H1 (cell line): ENCODE results near the gene LGALS9. TPM values are rescaled to one million over a fixed set of nuclear protein-coding genes. Genes with fewer than 3 reads are reported as not detected.

ENCODE experiments used
- CTCF ChIA-PET: fragments of 300-600 bp; sonication (Branson Sonifier 250); formaldehyde crosslinking; loops from one replicate; lab custom pipeline; 2021; ENCODE audit not compliant: partially characterized antibody; lab: Charles Lee
- POLR2A ChIA-PET: fragments of 300-600 bp; sonication (Branson Sonifier 250); formaldehyde crosslinking; loops from one replicate; lab custom pipeline; 2021; ENCODE audit warnings: inconsistent platforms; ENCODE audit not compliant: partially characterized antibody; lab: Charles Lee
- DNase-seq, 2 experiments: peaks; one replicate each; pipeline versions ENCODE4 v3.0.0 to v3.0.0-alpha.2; 2010 to 2022; ENCODE audit warnings: low spot score in 2 of 2, low read depth in 1 of 2, mixed read lengths in 1 of 2
- FAIRE-seq: peaks from 2 replicates; lab custom pipeline; 2011; peaks lifted over from hg19 to GRCh38; lab: Jason Lieb, UNC
- H2AFZ ChIP-seq: 2 replicates; pipeline ENCODE4 v1.8.1; 2012; ENCODE audit warnings: low read length, inconsistent platforms
- H2AK5ac ChIP-seq: 2 replicates; pipeline ENCODE4 v1.6.1; 2013; ENCODE audit warnings: low read depth, low read length
- H2BK120ac ChIP-seq: replicated peaks from 2 replicates; pipeline ENCODE3; 2013; ENCODE audit warnings: low read depth, low read length, inconsistent platforms
- H2BK12ac ChIP-seq: 2 replicates; pipeline ENCODE4 v1.6.1; 2013; ENCODE audit warnings: low read depth, low read length
- H2BK15ac ChIP-seq: 2 replicates; pipeline ENCODE4 v1.6.1; 2013; ENCODE audit warnings: low read length
- H2BK20ac ChIP-seq: 2 replicates; pipeline ENCODE4 v1.6.1; 2013; ENCODE audit warnings: low read length
- H2BK5ac ChIP-seq: 2 replicates; pipeline ENCODE4 v1.6.1; 2013; ENCODE audit warnings: low read depth, low read length
- H3K14ac ChIP-seq: 2 replicates; pipeline ENCODE4 v1.6.1; 2013; ENCODE audit warnings: inconsistent platforms; ENCODE audit not compliant: insufficient read length
- H3K18ac ChIP-seq: 2 replicates; pipeline ENCODE4 v1.6.1; 2013; ENCODE audit warnings: low read length; ENCODE audit errors: extremely low read depth
- H3K23ac ChIP-seq: 2 replicates; pipeline ENCODE4 v1.6.1; 2013; ENCODE audit warnings: inconsistent platforms; ENCODE audit not compliant: insufficient read length
- H3K23me2 ChIP-seq: 2 replicates; pipeline ENCODE4 v1.6.1; 2013; ENCODE audit warnings: low read depth, low read length
- H3K27ac ChIP-seq: 2 replicates; pipeline ENCODE4 v1.6.1; 2011; ENCODE audit warnings: low read depth, low read length, inconsistent platforms
- H3K27me3 ChIP-seq, 4 experiments: replicated peaks in 1 of 4; 1 replicate in 1 of 4; 2 replicates in 3 of 4; pipeline versions ENCODE4 v1.6.1 to v1.8.1; 2011 to 2013; ENCODE audit warnings: low read length in 3 of 4, mild to moderate bottlenecking in 3 of 4, inconsistent platforms in 2 of 4, mixed read lengths in 2 of 4, moderate library complexity in 1 of 4; ENCODE audit not compliant: control insufficient read depth in 3 of 4, insufficient read depth in 3 of 4; ENCODE audit errors: extremely low read depth in 1 of 4
- H3K36me3 ChIP-seq, 4 experiments: 2 replicates each; pipeline versions ENCODE4 v1.6.1 to v1.8.1; 2011 to 2013; ENCODE audit warnings: mild to moderate bottlenecking in 4 of 4, low read length in 3 of 4, moderate library complexity in 2 of 4, control low read depth in 1 of 4, inconsistent platforms in 1 of 4; ENCODE audit not compliant: insufficient read depth in 4 of 4, control insufficient read depth in 2 of 4
- H3K4ac ChIP-seq: replicated peaks from 2 replicates; pipeline ENCODE3; 2013; ENCODE audit warnings: low read length, low read depth, mixed read lengths, inconsistent platforms; ENCODE audit not compliant: insufficient read length
- H3K4me1 ChIP-seq, 4 experiments: replicated peaks in 1 of 4; 1 replicate in 1 of 4; 2 replicates in 3 of 4; pipeline versions ENCODE4 v1.6.1 to v1.8.1; 2011 to 2013; ENCODE audit warnings: low read length in 3 of 4, inconsistent platforms in 2 of 4, mixed read lengths in 1 of 4; ENCODE audit not compliant: insufficient read depth in 4 of 4, control insufficient read depth in 3 of 4
- H3K4me2 ChIP-seq, 2 experiments: 2 replicates each; pipeline versions ENCODE4 v1.6.1 to v1.8.1; 2011 to 2013; ENCODE audit warnings: low read depth in 2 of 2, low read length in 2 of 2, control low read depth in 1 of 2, inconsistent platforms in 1 of 2, mild to moderate bottlenecking in 1 of 2; ENCODE audit not compliant: insufficient read depth in 1 of 2
- H3K4me3 ChIP-seq, 4 experiments: fragments of 200-600, 300-600 bp in 1 of 4; sonication (generic), shearing (Covaris generic), sonication (Bioruptor Twin) in 1 of 4; 2 replicates each; pipeline versions ENCODE4 v1.5.1 to v1.8.1; 2011 to 2016; ENCODE audit warnings: low read length in 4 of 4, low read depth in 3 of 4, control low read depth in 2 of 4, inconsistent platforms in 2 of 4, mild to moderate bottlenecking in 2 of 4, mixed read lengths in 1 of 4, moderate library complexity in 1 of 4; ENCODE audit not compliant: insufficient read depth in 2 of 4; ENCODE audit errors: extremely low read depth in 1 of 4
- H3K56ac ChIP-seq: replicated peaks from 2 replicates; pipeline ENCODE3; 2013; ENCODE audit warnings: low read depth, mild to moderate bottlenecking, mixed read lengths, low read length, inconsistent platforms; ENCODE audit not compliant: insufficient read length
- H3K79me1 ChIP-seq: 2 replicates; pipeline ENCODE4 v1.6.1; 2013; ENCODE audit warnings: low read depth, low read length, control low read depth
- H3K79me2 ChIP-seq, 2 experiments: 2 replicates each; pipeline versions ENCODE4 v1.6.1 to v1.8.1; 2012 to 2013; ENCODE audit warnings: low read length in 2 of 2, mild to moderate bottlenecking in 2 of 2, inconsistent platforms in 1 of 2; ENCODE audit not compliant: insufficient read depth in 2 of 2, control insufficient read depth in 1 of 2
- H3K9ac ChIP-seq, 4 experiments: replicated peaks in 1 of 4; 1 replicate in 1 of 4; 2 replicates in 3 of 4; pipeline versions ENCODE4 v1.6.1 to v1.8.1; 2011 to 2013; ENCODE audit warnings: low read depth in 3 of 4, low read length in 3 of 4, control low read depth in 2 of 4, mild to moderate bottlenecking in 2 of 4, moderate library complexity in 2 of 4, inconsistent platforms in 1 of 4; ENCODE audit errors: extremely low read depth in 1 of 4
- H3K9me3 ChIP-seq, 2 experiments: 2 replicates each; pipeline versions ENCODE4 v1.6.1 to v1.8.1; 2012 to 2013; ENCODE audit warnings: mild to moderate bottlenecking in 2 of 2, moderate library complexity in 2 of 2, control low read depth in 1 of 2, inconsistent platforms in 1 of 2, low read depth in 1 of 2, low read length in 1 of 2, mixed read lengths in 1 of 2; ENCODE audit not compliant: insufficient read depth in 2 of 2
- H4K20me1 ChIP-seq, 2 experiments: replicated peaks in 1 of 2; 2 replicates each; pipeline versions ENCODE3 to v1.8.1; 2011 to 2013; ENCODE audit warnings: inconsistent platforms in 2 of 2, low read length in 2 of 2, mild to moderate bottlenecking in 1 of 2; ENCODE audit not compliant: insufficient read depth in 2 of 2, control insufficient read depth in 1 of 2
- H4K5ac ChIP-seq: 2 replicates; pipeline ENCODE4 v1.6.1; 2013; ENCODE audit warnings: low read length, low read depth, mixed read lengths, inconsistent platforms; ENCODE audit not compliant: insufficient read length
- H4K8ac ChIP-seq: 2 replicates; pipeline ENCODE4 v1.8.0; 2013; ENCODE audit warnings: mild to moderate bottlenecking, moderate library complexity, low read length, inconsistent platforms; ENCODE audit not compliant: insufficient read depth; ENCODE audit errors: extremely low read depth
- H4K91ac ChIP-seq: replicated peaks from 2 replicates; pipeline ENCODE3; 2013; ENCODE audit warnings: low read length, mixed read lengths, inconsistent platforms; ENCODE audit not compliant: insufficient read length
- ASH2L ChIP-seq: fragments of 200-600, 300-600 bp; sonication (generic); IDR thresholded peaks from one replicate; pipeline ENCODE4 v1.7.1; 2017; ENCODE audit warnings: low read length
- BCL11A ChIP-seq, 2 experiments: IDR thresholded peaks; one replicate each; pipeline ENCODE4 v1.6.1; 2011; ENCODE audit warnings: low read depth in 2 of 2, low read length in 2 of 2, mild to moderate bottlenecking in 2 of 2
- BRCA1 ChIP-seq: IDR thresholded peaks from 2 replicates; pipeline ENCODE4 v1.6.1; 2012; ENCODE audit warnings: low read depth, low read length, improper control_type of control experiment
- EZH2 ChIP-seq: fragments of 200-600 bp; sonication (generic); IDR thresholded peaks from 2 replicates; pipeline ENCODE4 v1.7.1; 2012; ENCODE audit warnings: low read depth, mild to moderate bottlenecking, moderate library complexity, low read length, inconsistent platforms; ENCODE audit not compliant: severe bottlenecking
- HDAC6 ChIP-seq: IDR thresholded peaks from one replicate; pipeline ENCODE4 v1.7.1; 2012; ENCODE audit warnings: low read depth, mild to moderate bottlenecking, inconsistent platforms, low read length, moderate library complexity
- SIX5 ChIP-seq: IDR thresholded peaks from 2 replicates; pipeline ENCODE4 v1.6.1; 2011; ENCODE audit warnings: mild to moderate bottlenecking, low read depth, low read length
- TAF7 ChIP-seq: optimal IDR thresholded peaks from 2 replicates; pipeline ENCODE3; 2011; ENCODE audit warnings: low read depth, mild to moderate bottlenecking, inconsistent platforms, low read length, moderate library complexity, borderline replicate concordance
- TBP ChIP-seq: IDR thresholded peaks from 2 replicates; pipeline ENCODE4 v1.6.1; 2011; ENCODE audit warnings: low read depth, low read length, improper control_type of control experiment
- TCF12 ChIP-seq: IDR thresholded peaks from 2 replicates; pipeline ENCODE4 v1.6.1; 2011; ENCODE audit warnings: low read depth, mild to moderate bottlenecking, low read length
- WGBS, 2 experiments: shearing (Covaris generic) in 1 of 2; methylation state at CpG; one replicate each; pipeline versions ENCODE4 v1.1.6 to v1.1.7; 2013 to 2015; ENCODE audit warnings: low lambda C conversion rate in 2 of 2, mixed read lengths in 2 of 2, inconsistent platforms in 1 of 2, low coverage in 1 of 2, missing lambda C conversion rate in 1 of 2; ENCODE audit not compliant: insufficient replicate concordance in 2 of 2, insufficient coverage in 1 of 2, insufficient read length in 1 of 2; ENCODE audit errors: extremely low coverage in 1 of 2, missing lambda C conversion rate in 1 of 2; 5-methylcytosine and 5-hydroxymethylcytosine counted together
- polyA plus RNA-seq, 7 experiments: library from polyadenylated mRNA; depleted of rRNA in 3 of 7; stranded (reverse) in 5 of 7; unstranded in 2 of 7; fragments of >200 nt in 5 of 7; fragments of 200-250 nt in 2 of 7; gene quantifications; 1 replicate in 5 of 7; 2 replicates in 1 of 7; 4 replicates in 1 of 7; pipeline versions ENCODE4 v1.2.1 to v1.2.3, GENCODE V29; 2011 to 2013; ENCODE audit warnings: missing spikeins in 2 of 7, mixed read lengths in 2 of 7
- total RNA-seq: library from RNA; stranded (reverse); fragmentation: NEBNext Ultra II Directional; extraction: Animal tissue kit (Norgen Biotek cat#: 25700); gene quantifications from 2 replicates; pipeline ENCODE4 v1.2.1, GENCODE V29; 2021

LGALS9 gene
- total and polyA plus RNA-seq, 2 of the 8 experiments (the other 6 are each of a cell fraction or from before 2014, with no cell fraction given), result 0.95 to 1.7 TPM

DNA sequence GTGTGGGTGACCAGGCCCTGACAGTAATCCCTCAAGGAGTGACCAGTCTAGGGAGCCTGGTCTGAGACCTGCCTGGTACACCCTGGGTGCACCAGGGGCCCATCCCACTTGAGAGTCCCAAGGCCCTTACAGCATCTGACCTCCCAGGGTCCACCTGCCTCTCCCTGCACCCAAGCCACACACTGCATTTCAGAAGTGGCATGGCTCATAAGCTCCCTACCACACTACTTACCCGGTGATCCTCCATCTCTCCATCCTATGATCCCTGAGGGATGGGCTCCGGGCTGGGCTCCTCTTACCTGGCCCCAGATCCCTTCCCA, 40.6 kb downstream of the LGALS9 start:
- H2AK5ac ChIP-seq, result no peak overlapping the region

More for the DNA sequence above, 40.6 kb downstream of the LGALS9 start:
- 95% methylated on average over 2 of the region's 2 CpGs; no CpG with 5 or more reads in 1 of the 2 experiments for WGBS, 2 experiments
- H3K4me3 ChIP-seq, result no peak overlapping the region
- H2AFZ ChIP-seq, result no peak overlapping the region
- no peak overlapping the region for H4K91ac ChIP-seq
- no peaks in the 10 kb centered on the region for H3K27me3 ChIP-seq
- H2BK5ac ChIP-seq, result no peak overlapping the region
- H3K4ac ChIP-seq, result no peak overlapping the region
- peak overlapping the region; percentile 14; the same call in 1 of the 2 replicates for H4K8ac ChIP-seq
- no peak overlapping the region for H3K4me2 ChIP-seq
- POLR2A ChIA-PET, result no interaction called here
- TF ChIP-seq ASH2L, result no peak
- TF ChIP-seq HDAC6, result no peak
- TF ChIP-seq SIX5, result no peak
- TF ChIP-seq BCL11A (IDR thresholded peaks at IDR 0.05; ENCODE audit: low read depth in 2 of 2, low read length in 2 of 2), result no peak
- no peak for TF ChIP-seq TBP
- TF ChIP-seq TCF12, result no peak
- TF ChIP-seq BRCA1, result no peak
- TF ChIP-seq TAF7, result no peak
- TF ChIP-seq EZH2, result no peak
- TF ChIP-seq, all 59 proteins: peak for 0
- Histone ChIP-seq H3K14ac (no peak overlapping the region), H3K9ac (no peak overlapping the region), H3K23me2 (no peaks in the 10 kb centered on the region), H3K18ac (no peak overlapping the region), H3K56ac (no peak overlapping the region), H3K79me1 (no peaks in the 10 kb centered on the region), H2BK120ac (no peak overlapping the region), H4K20me1 (no peaks in the 10 kb centered on the region), H3K36me3 (no peaks in the 10 kb centered on the region), H3K23ac (no peak overlapping the region), H2BK20ac (no peak overlapping the region), H3K27ac (no peak overlapping the region), H3K9me3 (no peaks in the 10 kb centered on the region), H2BK12ac (no peak overlapping the region), H3K4me1 (no peaks in the 10 kb centered on the region), H2BK15ac (no peak overlapping the region), H4K5ac (no peak overlapping the region), H3K79me2 (no peaks in the 10 kb centered on the region)
- FAIRE-seq, result no peak
- CTCF ChIA-PET, result interaction anchor here (1.2 to 3.4 kb wide), 7 partner anchors 12 to 88 kb away, joined by 3 to 14 read pairs (median 6); no protein-coding TSS in a partner anchor
- DNase-seq, result no peak
